Activated CD4-positive, alpha-beta T cell treated with anti-CD3 and anti-CD28 coated beads for 48 hours (primary cell): ENCODE results near the gene MSX1.
"Not testable (repeated sequence)": the region's sequence is repeated elsewhere in the genome, so short reads cannot be mapped to it uniquely, and the experiment has no call there.

ENCODE experiments used
- DNase-seq: peaks from one replicate; pipeline ENCODE4 v3.0.0-alpha.2; 2020

The MSX1 gene

DNA sequence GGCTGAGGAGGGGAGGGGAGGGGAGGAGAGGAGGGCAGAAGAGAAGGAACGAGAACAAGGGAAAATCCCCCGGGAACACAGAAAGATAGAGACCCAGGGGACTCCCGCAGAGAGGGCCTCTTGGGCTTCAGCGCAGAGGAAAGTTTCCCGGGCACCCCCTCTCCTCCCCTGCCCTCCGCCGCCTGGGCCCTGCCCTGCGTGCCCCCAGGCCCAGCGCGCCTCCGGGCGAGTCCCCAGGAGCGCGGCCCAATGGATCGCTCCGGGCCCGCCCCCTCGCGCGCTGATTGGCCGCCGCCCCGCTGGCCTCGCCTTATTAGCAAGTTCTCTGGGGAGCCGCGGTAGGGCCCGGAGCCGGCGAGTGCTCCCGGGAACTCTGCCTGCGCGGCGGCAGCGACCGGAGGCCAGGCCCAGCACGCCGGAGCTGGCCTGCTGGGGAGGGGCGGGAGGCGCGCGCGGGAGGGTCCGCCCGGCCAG is at the start of gene MSX1:
MSX1 (plus strand) TSS at position 341 of the 474 bp plus-strand sequence. CDS start 235 bp downstream, outside the sequence.
- DNase-seq: peak; percentile 73

GRCh38 chr4:4810092-4810774 is 49.2 kb upstream of the MSX1 start:
- no peak for DNase-seq

DNA sequence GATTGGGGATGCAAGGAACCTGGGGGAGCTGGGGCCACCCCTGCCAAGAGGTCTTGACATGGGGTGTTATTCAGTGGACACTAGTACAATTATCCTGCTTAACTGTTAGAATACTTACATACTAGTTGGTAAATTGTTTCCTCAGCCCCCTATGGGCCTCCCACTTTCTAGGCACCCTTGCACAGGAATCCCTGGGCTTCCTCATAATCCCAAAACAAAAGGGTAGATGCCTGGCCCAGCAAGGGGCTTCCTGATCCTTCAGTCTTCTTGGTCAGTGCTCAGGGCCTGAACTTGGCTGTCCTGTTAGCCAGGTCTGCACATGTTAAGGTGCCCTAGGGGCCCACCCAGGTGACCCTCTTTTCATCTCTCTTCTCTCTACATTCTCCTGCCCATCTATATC is 48.7 kb upstream of the MSX1 start:
- no peak for DNase-seq

- DNase-seq: no peak
Measured at GRCh38 chr4:4812145-4812794, 47.2 kb upstream of the MSX1 start.

DNA sequence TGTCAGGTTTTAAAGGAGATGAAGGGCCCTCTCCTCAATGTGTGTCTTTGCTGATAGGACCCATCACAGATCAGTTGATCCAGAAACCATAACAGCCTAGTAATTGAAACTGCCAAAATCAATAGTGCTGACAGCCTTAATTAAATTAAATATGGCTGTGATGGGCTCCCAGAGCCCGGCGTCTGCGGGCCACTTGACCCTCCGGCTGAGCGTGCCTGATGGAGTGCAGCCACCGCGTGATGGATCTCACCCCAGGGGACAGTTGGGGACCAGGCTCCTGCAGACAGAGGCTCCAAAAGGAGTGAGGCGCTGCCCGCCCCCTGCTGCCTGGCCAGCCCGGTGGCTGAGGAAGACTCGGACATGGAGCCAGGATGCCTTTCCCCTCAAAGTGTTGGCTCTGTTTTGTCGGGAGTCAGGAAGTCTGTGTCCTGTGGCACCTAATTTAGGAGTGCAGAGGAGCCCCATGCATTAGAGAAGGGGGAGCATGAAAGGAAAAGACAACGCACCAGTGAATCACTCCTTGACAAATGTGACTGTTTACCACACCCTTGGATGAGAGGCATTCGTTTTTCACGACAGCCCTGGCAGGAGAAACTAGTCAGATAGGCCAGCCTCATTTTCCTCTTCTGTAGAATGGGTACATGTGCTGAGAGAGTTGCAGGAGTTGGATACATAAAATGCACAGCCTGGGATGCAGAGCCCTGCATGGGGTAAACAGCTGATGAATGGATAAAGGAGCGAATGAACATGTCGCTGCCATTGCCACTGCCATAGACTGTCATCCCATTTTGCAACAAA is 40.9 kb upstream of the MSX1 start:
- DNase-seq: no peak

DNA sequence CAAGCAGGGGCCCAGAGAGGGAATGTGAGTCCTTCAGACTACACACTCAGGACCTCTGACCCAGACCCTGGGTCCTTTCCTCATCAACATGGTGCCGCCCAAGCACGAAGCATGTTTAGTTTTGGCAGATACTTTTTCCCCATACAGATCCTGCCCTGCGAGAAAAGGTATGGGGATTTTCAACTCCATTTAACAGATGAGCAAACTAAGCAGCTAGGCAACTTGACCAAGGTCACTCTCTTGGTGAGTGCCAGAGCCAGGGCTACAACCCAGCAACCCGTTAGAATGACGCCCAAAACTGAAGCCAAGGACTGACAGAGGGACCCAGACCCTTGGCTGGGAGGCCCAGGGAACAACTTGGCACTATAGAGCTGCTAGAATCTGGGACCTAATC is 40.3 kb upstream of the MSX1 start:
- DNase-seq: no peak

DNA sequence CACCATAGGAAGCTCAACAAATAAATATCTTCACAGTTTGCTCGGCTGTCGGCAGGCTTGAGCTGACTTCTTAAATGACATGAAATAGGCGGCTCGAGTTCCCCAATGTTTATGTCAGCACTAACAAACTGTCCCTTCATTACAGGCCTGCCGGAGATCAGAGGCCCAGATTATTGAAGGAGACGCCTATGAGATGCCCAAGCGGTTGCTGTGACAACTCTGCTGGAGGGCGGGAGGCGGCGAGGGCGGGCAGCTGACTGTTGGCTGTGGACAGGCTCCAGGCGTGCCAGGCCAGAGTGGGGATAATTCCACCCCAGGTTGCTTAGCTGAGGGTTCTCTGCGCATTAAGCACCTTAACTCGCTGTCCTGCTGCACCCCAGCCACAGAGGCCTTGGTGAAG is 39.2 kb upstream of the MSX1 start:
- no peak for DNase-seq

GRCh38 chr4:4820739-4821138 is 38.7 kb upstream of the MSX1 start:
- no peak for DNase-seq

DNA sequence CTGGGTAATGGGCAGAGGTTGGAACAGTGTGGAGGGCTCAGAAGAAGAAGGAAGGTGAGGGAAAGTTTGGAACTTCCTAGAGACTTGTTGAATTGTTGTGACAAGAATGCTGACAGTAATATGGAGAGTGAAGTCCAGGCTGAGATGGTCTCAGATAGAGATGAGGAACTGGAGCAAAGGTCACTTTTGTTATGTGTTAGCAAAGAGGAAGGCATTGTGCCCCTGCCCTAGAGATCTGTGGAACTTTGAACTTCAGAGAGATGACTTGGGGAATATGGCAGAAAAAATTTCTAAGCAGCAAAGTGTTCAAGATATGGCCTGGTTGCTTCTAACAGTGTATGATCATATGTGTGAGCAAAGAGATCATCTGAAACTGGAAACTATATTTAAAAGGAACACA is 37.9 kb upstream of the MSX1 start:
- no peak for DNase-seq

- not testable (repeated sequence) for DNase-seq
Measured at GRCh38 chr4:4822286-4822685, 37.2 kb upstream of the MSX1 start.

GRCh38 chr4:4823621-4824162 is 35.8 kb upstream of the MSX1 start:
- DNase-seq: no peak

DNA sequence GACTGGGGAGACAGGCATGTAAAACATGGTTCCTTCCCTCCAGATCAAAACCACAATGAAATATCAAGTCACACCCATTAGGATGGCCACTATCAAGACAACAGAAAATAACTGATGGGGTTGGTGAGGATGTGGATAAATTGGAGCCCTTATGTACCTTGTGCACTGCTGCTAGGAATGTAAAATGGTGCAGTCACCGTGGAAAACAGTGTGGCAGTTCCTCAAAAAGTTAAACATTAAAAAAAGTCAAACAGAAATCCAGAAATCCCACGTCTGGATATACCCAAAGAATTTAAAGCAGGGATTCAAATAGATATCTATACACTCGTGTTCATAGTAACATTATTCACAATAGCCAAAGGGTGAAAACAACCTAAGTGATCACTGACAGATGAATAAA is 35.2 kb upstream of the MSX1 start:
- no peak for DNase-seq

DNA sequence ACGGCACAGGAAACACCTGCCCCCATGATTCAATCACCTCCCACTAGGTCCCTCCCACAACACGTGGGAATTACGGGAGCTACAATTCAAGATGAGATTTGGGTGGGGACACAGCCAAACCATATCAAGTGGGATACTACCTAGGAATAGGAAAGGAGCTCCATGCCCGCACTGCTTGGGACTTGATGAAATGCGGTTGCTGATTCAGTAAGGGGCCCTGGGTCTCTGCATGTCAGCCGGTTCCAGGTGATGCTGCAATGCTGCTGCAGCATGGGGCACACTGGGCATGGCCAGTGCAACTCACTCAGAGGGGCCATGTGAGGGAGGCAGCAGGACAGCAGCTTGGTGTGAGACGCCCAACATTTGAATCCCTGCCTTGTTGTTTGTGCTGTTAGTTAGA is 34.0 kb upstream of the MSX1 start:
- no peak for DNase-seq

- no peak for DNase-seq
Measured at GRCh38 chr4:4829837-4830236, 29.6 kb upstream of the MSX1 start.

DNA sequence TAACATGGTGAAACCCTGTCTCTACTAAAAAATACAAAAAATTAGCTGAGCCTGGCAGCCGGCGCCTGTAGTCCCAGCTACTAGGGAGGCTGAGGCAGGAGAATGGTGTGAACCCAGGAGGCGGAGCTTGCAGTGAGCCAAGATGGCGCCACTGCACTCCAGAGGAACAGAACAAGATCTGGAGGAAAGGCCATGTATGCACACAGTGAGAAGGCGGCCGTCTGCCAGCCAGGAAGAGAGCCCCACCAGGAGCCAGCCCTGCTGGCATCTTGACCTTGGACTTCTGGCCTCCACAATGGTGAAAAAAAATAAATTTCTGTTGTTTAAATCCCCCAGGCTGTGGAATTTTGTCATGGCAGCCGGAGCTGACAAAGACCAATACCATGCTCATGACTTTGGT is 28.2 kb upstream of the MSX1 start:
- DNase-seq: no peak

DNA sequence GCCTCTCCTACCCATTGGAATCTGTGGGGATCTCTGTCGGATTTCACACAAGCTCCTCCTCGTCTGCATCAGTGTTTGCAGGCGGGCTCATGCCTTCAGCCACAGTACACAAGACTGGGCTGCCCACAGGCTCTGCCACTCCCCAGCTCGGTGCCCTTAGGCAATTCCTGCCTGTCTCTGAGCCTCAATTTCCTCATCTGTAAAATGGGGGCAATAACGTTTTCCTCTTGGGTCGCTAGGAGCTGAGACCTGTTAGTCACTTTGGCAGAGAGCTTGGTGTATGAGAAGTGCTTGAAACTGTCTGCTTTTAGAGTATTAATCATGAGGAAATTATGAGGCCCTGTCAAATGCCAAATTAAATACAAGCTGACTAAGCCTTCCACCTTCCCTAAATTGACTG is 27.6 kb upstream of the MSX1 start:
- DNase-seq: no peak

DNA sequence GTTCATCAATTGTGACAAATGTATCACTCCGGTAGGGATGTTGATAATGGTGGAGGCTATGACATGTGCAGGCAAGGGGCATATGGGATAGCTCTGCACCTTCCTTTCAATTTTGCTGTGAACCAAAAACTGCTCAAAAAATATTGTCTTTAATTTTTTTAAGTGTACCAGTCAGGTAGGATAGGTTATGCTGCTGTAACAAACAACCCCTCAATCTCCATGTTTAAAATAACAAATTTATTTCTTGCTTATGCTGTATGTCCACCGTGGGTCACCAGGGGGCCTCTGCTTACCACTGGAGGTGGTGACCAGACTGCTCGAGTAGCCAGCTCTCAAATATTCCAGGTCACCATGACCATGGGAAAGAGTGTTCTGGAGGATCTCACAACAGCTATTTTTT is 23.4 kb upstream of the MSX1 start:
- no peak for DNase-seq

GRCh38 chr4:4837316-4837715 is 22.1 kb upstream of the MSX1 start:
- DNase-seq: no peak

- DNase-seq: no peak
Measured at GRCh38 chr4:4838051-4838935, 21.2 kb upstream of the MSX1 start.

GRCh38 chr4:4838936-4839810 is 20.3 kb upstream of the MSX1 start:
- no peak for DNase-seq

- no peak for DNase-seq
Measured at GRCh38 chr4:4840351-4840750, 19.1 kb upstream of the MSX1 start.

DNA sequence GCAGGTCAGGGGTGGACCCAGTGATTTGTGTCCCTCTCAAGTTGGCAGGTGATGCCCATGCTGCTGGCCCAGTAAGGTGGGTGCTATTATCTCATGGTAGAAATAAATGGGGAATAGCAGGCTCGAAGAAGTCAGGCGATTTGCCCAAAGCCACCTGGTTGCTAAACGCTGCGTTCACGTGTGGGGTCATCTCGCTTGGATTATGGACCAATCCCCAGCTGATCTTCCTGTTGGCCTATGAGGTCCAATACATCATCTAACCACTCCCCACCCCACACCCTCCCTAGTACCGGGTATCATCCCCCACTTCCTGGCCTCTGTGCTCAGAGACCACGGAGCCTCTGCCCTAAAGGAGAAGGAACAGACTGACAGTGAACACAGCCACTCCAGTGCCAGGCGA is 18.3 kb upstream of the MSX1 start:
- no peak for DNase-seq
